Thyroid gland (tissue), 4 donors: Measurements from ENCODE around the gene SULT1B1.

Experiments
- CTCF ChIP-seq, 6 experiments: fragments of 200-600 bp in 3 of 6; fragments of 450-650 bp in 3 of 6; sonication (generic) in 3 of 6; IDR thresholded peaks; one replicate each; pipeline ENCODE4 v1.5.1; 2016 to 2019; ENCODE audit warnings: antibody characterized with exemption in 6 of 6, mild to moderate bottlenecking in 2 of 6, inconsistent platforms in 1 of 6, moderate library complexity in 1 of 6
- POLR2A ChIP-seq, 2 donors: fragments of 450-650 bp; IDR thresholded peaks; one replicate each; pipeline ENCODE4 v1.6.1; 2017; ENCODE audit warnings: antibody characterized with exemption in 2 of 2, mild to moderate bottlenecking in 2 of 2, moderate library complexity in 1 of 2

DNA sequence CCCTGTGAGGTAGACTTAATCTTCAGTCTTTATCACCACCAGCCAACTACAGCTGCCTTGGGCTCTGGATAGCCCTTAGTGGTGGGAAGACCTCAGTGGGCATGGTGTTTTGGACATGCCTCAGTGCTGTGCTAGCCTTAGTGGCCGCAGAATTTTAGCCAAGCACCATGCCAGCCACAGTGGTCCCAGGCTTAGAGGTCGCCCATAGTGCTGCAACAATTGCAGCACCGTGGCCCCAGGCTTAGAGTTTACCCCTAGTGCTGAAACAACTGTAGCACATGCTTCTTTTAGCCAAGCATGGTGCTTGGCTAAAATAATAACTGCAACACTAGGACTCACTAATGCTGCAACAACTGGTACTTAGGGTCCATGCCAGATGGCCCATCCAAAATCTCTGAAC is 38.9 kb upstream of the SULT1B1 start:
- TF ChIP-seq CTCF (IDR thresholded peaks at IDR 0.05) (no peak), POLR2A (IDR thresholded peaks at IDR 0.05) (no peak)
